NCI-H2196 treated with DMSO at 0.1 percent for 48 hours (cell line): ENCODE results near the gene MUS81.
A peak's percentile ranks its signal among the peaks of the same experiment; 100 is the strongest.

ENCODE experiments used
- DNase-seq: peaks from one replicate; lab custom pipeline; 2025; ENCODE audit not compliant: unreplicated experiment; lab: John Stamatoyannopoulos, UW

The MUS81 gene

GRCh38 chr11:65911682-65912568 is 51.7 kb downstream of the MUS81 start:
- peak; percentile 48 for DNase-seq

- DNase-seq = no peak
Measured at GRCh38 chr11:65912845-65913244, 52.6 kb downstream of the MUS81 start.

- DNase-seq = no peak
Measured at GRCh38 chr11:65915101-65915820, 55.0 kb downstream of the MUS81 start.

GRCh38 chr11:65915821-65916251 is 55.6 kb downstream of the MUS81 start:
- DNase-seq = no peak
